Measurements from ENCODE around the gene CRACR2A. TPM values are rescaled to one million over a fixed set of nuclear protein-coding genes. Genes with fewer than 3 reads are reported as not detected.
A peak's percentile ranks its signal among the peaks of the same experiment; 100 is the strongest.

CRACR2A gene
- polyA plus RNA-seq, 1 donor from 2014 or later: 2.1 TPM

- peak overlapping the region; percentile 7 for H3K9ac ChIP-seq (ENCODE audit: low read length)
- H2AFZ ChIP-seq (ENCODE audit: low read depth, low read length): no peak overlapping the region
- TF ChIP-seq TAF1 (IDR thresholded peaks at IDR 0.05; ENCODE audit: low read depth): no peak
- TF ChIP-seq EP300 (conservative IDR thresholded peaks at IDR 0.05; ENCODE audit: poor library complexity, severe bottlenecking): peak; percentile 69
- TF ChIP-seq, protein P1, sequence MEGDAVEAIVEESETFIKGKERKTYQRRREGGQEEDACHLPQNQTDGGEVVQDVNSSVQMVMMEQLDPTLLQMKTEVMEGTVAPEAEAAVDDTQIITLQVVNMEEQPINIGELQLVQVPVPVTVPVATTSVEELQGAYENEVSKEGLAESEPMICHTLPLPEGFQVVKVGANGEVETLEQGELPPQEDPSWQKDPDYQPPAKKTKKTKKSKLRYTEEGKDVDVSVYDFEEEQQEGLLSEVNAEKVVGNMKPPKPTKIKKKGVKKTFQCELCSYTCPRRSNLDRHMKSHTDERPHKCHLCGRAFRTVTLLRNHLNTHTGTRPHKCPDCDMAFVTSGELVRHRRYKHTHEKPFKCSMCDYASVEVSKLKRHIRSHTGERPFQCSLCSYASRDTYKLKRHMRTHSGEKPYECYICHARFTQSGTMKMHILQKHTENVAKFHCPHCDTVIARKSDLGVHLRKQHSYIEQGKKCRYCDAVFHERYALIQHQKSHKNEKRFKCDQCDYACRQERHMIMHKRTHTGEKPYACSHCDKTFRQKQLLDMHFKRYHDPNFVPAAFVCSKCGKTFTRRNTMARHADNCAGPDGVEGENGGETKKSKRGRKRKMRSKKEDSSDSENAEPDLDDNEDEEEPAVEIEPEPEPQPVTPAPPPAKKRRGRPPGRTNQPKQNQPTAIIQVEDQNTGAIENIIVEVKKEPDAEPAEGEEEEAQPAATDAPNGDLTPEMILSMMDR (IDR thresholded peaks at IDR 0.05; ENCODE audit: poor library complexity, severe bottlenecking): no peak
- peak; percentile 53 for TF ChIP-seq POLR2AphosphoS5 (IDR thresholded peaks at IDR 0.05)
- no peak for TF ChIP-seq EZH2 (IDR thresholded peaks at IDR 0.05; ENCODE audit: borderline replicate concordance, insufficient read depth, low read length, poor library complexity, severe bottlenecking)
- no peak for TF ChIP-seq MXI1 (conservative IDR thresholded peaks at IDR 0.05; ENCODE audit: poor library complexity, severe bottlenecking)
- no peak for TF ChIP-seq SMC3 (conservative IDR thresholded peaks at IDR 0.05; ENCODE audit: poor library complexity)
- no peak for TF ChIP-seq REST (IDR thresholded peaks at IDR 0.05; ENCODE audit: borderline replicate concordance)
- peaks cover 12% of the 10 kb centered on the region for H3F3A ChIP-seq (ENCODE audit: insufficient read depth, low read length, poor library complexity, severe bottlenecking)
- no peaks in the 10 kb centered on the region for H3K27me3 ChIP-seq (ENCODE audit: insufficient read depth, low read depth, low read length)
- no peaks in the 10 kb centered on the region for H3K9me2 ChIP-seq (ENCODE audit: insufficient read depth, low read length)
- no peaks in the 10 kb centered on the region for H3K36me3 ChIP-seq (ENCODE audit: insufficient read depth, low read length)
- no peak overlapping the region for H3K4me2 ChIP-seq (ENCODE audit: low read length)
- H3K4me3 ChIP-seq (ENCODE audit: low read length): peak overlapping the region; percentile 42
- no peaks in the 10 kb centered on the region for H3K79me2 ChIP-seq (replicated peaks; ENCODE audit: insufficient read depth, low read length)
- no peaks in the 10 kb centered on the region for H4K20me1 ChIP-seq (ENCODE audit: insufficient read depth)
- H3K27ac ChIP-seq (ENCODE audit: low read length): peak overlapping the region; percentile 68
- no peaks in the 10 kb centered on the region for H3K9me3 ChIP-seq (ENCODE audit: low read length)
Observed at GRCh38 chr12:3624273-3624672, 128.6 kb downstream of the CRACR2A start.

DNA sequence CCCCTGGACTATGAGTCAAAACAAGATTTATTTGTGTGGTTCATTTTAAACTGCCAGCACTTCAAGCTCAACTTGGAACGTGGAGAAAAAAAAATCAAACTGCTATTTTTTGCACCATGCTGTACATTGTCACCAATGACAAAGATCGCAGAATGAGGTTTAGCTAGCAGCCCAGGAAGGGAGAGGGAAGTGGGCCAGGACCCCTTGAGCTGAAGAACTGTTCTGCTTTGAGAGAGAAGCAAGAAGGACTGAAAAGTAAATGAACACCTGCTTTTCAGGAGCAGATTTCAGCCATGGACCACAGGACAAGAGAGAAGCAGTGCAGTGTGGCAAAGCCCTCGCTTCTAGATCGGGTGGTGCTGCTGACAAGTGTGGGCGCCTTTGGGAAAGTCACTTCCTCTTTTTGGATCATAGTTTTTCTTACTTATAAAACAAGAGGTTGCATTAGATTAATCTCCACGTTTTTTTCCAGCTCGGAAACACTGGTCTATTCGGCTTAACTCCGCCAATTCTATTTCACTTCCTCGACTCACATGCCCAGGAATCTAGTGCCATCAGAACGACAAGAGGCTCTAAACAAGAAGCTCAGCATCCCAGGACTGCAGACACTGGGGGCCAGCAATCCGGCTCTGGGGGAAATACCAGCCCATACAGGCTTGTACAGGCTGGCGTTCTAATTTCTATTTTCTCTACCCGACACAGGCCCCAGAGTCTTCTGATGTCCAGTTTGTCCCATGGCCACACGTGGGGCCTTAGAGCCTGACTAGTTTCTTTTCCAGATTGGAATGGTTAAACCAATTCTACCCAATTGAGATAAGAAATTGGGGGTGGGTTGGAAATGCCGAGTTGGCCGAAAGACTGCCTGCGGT lies 129.9 kb downstream of the CRACR2A start:
- no peaks in the 10 kb centered on the region for H3K79me2 ChIP-seq (replicated peaks; ENCODE audit: insufficient read depth, low read length)
- no peaks in the 10 kb centered on the region for H3K9me2 ChIP-seq (ENCODE audit: insufficient read depth, low read length)
- TF ChIP-seq MXI1 (conservative IDR thresholded peaks at IDR 0.05; ENCODE audit: poor library complexity, severe bottlenecking) (no peak), REST (IDR thresholded peaks at IDR 0.05; ENCODE audit: borderline replicate concordance) (no peak), EP300 (conservative IDR thresholded peaks at IDR 0.05; ENCODE audit: poor library complexity, severe bottlenecking) (no peak), EZH2 (IDR thresholded peaks at IDR 0.05; ENCODE audit: borderline replicate concordance, insufficient read depth, low read length, poor library complexity, severe bottlenecking) (no peak), TAF1 (IDR thresholded peaks at IDR 0.05; ENCODE audit: low read depth) (no peak), POLR2AphosphoS5 (IDR thresholded peaks at IDR 0.05) (no peak), SMC3 (conservative IDR thresholded peaks at IDR 0.05; ENCODE audit: poor library complexity) (no peak), RAD21 (conservative IDR thresholded peaks at IDR 0.05) (no peak)
- TF ChIP-seq, protein P1 (IDR thresholded peaks at IDR 0.05; ENCODE audit: poor library complexity, severe bottlenecking): no peak
- H2AFZ ChIP-seq (ENCODE audit: low read depth, low read length): no peak overlapping the region
- no peaks in the 10 kb centered on the region for H4K20me1 ChIP-seq (ENCODE audit: insufficient read depth)
- H3F3A ChIP-seq (ENCODE audit: insufficient read depth, low read length, poor library complexity, severe bottlenecking): peaks cover 12% of the 10 kb centered on the region
- H3K9me3 ChIP-seq (ENCODE audit: low read length): no peaks in the 10 kb centered on the region
- peak overlapping the region; percentile 68 for H3K27ac ChIP-seq (ENCODE audit: low read length)
- H3K4me2 ChIP-seq (ENCODE audit: low read length): no peak overlapping the region
- peak overlapping the region; percentile 14 for H3K9ac ChIP-seq (ENCODE audit: low read length)
- no peaks in the 10 kb centered on the region for H3K36me3 ChIP-seq (ENCODE audit: insufficient read depth, low read length)
- peak overlapping the region; percentile 30 for H3K4me3 ChIP-seq (ENCODE audit: low read length)
- H3K27me3 ChIP-seq (ENCODE audit: insufficient read depth, low read depth, low read length): no peaks in the 10 kb centered on the region

Data from neural cell (in vitro differentiated cells).